Activated T-helper 17 cell treated with anti-CD3 and anti-CD28 coated beads, Interleukin-2, amount 50 U/mL, for 72 hours (primary cell): ENCODE measurements around the gene ATP11A. TPM values are rescaled to one million over a fixed set of nuclear protein-coding genes. Genes with fewer than 3 reads are reported as not detected.

Source experiments
- ATAC-seq: fragments of 150-1000 bp; cut with Tn5 transposase; replicated peaks from 2 replicates; pipeline ENCODE4 v1.10.0; 2021; ENCODE audit warnings: mild to moderate bottlenecking, moderate library complexity
- H3K27ac Mint-ChIP-seq: one replicate; pipeline ENCODE4 v1.8.0; 2022; ENCODE audit warnings: mixed read lengths
- H3K27me3 Mint-ChIP-seq: one replicate; pipeline ENCODE4 v1.8.0; 2022; ENCODE audit warnings: mixed read lengths
- H3K36me3 Mint-ChIP-seq: one replicate; pipeline ENCODE4 v1.8.0; 2022; ENCODE audit warnings: low read depth, mild to moderate bottlenecking, mixed read lengths
- H3K4me1 Mint-ChIP-seq: one replicate; pipeline ENCODE4 v1.8.0; 2022; ENCODE audit warnings: mixed read lengths
- H3K4me3 Mint-ChIP-seq: one replicate; pipeline ENCODE4 v1.8.0; 2022; ENCODE audit warnings: mild to moderate bottlenecking, mixed read lengths
- H3K9me3 Mint-ChIP-seq: one replicate; pipeline ENCODE4 v1.8.0; 2022; ENCODE audit warnings: mixed read lengths
- total RNA-seq, 2 donors: library from RNA; stranded (reverse); gene quantifications; one replicate each; pipeline ENCODE4 v1.2.3, GENCODE V29; 2022

Gene ATP11A
- total RNA-seq, 2 donors from 2014 or later: 39.7 to 48.6 TPM

- Mint-ChIP-seq H3K4me1 (peaks cover under 1% of the 10 kb centered on the region), H3K27ac (no peak overlapping the region), H3K27me3 (no peaks in the 10 kb centered on the region), H3K9me3 (no peaks in the 10 kb centered on the region), H3K36me3 (peaks cover 87% of the 10 kb centered on the region), H3K4me3 (no peak overlapping the region)
- no peak for ATAC-seq
Measured at GRCh38 chr13:112822851-112823250, 133.0 kb downstream of the ATP11A start.

GRCh38 chr13:112824429-112824828 is 134.6 kb downstream of the ATP11A start:
- no peak overlapping the region for H3K27ac Mint-ChIP-seq
- H3K9me3 Mint-ChIP-seq: no peaks in the 10 kb centered on the region
- no peaks in the 10 kb centered on the region for H3K27me3 Mint-ChIP-seq
- H3K36me3 Mint-ChIP-seq: peaks cover 90% of the 10 kb centered on the region
- H3K4me1 Mint-ChIP-seq: peaks cover 5% of the 10 kb centered on the region
- no peak overlapping the region for H3K4me3 Mint-ChIP-seq
- no peak for ATAC-seq

GRCh38 chr13:112825071-112825470 is 135.2 kb downstream of the ATP11A start:
- no peak overlapping the region for H3K4me3 Mint-ChIP-seq
- H3K36me3 Mint-ChIP-seq: peaks cover 84% of the 10 kb centered on the region
- no peaks in the 10 kb centered on the region for H3K27me3 Mint-ChIP-seq
- H3K9me3 Mint-ChIP-seq: no peaks in the 10 kb centered on the region
- ATAC-seq: no peak
- peaks cover 5% of the 10 kb centered on the region for H3K4me1 Mint-ChIP-seq
- H3K27ac Mint-ChIP-seq: no peak overlapping the region

- H3K27ac Mint-ChIP-seq: no peak overlapping the region
- no peak for ATAC-seq
- H3K4me3 Mint-ChIP-seq: no peak overlapping the region
- H3K9me3 Mint-ChIP-seq: no peaks in the 10 kb centered on the region
- peaks cover 5% of the 10 kb centered on the region for H3K4me1 Mint-ChIP-seq
- H3K27me3 Mint-ChIP-seq: no peaks in the 10 kb centered on the region
- peaks cover 83% of the 10 kb centered on the region for H3K36me3 Mint-ChIP-seq
Measured at GRCh38 chr13:112825875-112826274, 136.0 kb downstream of the ATP11A start.

- peaks cover 85% of the 10 kb centered on the region for H3K36me3 Mint-ChIP-seq
- peaks cover 5% of the 10 kb centered on the region for H3K4me1 Mint-ChIP-seq
- ATAC-seq: no peak
- H3K27me3 Mint-ChIP-seq: no peaks in the 10 kb centered on the region
- H3K9me3 Mint-ChIP-seq: no peaks in the 10 kb centered on the region
- H3K27ac Mint-ChIP-seq: no peak overlapping the region
- H3K4me3 Mint-ChIP-seq: no peak overlapping the region
Measured at GRCh38 chr13:112826565-112826964, 136.7 kb downstream of the ATP11A start.

GRCh38 chr13:112828082-112828699 is 138.4 kb downstream of the ATP11A start:
- H3K27me3 Mint-ChIP-seq: no peaks in the 10 kb centered on the region
- ATAC-seq: peak; percentile 97
- H3K4me3 Mint-ChIP-seq: no peak overlapping the region
- H3K4me1 Mint-ChIP-seq: peaks cover 5% of the 10 kb centered on the region
- H3K27ac Mint-ChIP-seq: no peak overlapping the region
- no peaks in the 10 kb centered on the region for H3K9me3 Mint-ChIP-seq
- H3K36me3 Mint-ChIP-seq: peaks cover 85% of the 10 kb centered on the region

- no peaks in the 10 kb centered on the region for H3K9me3 Mint-ChIP-seq
- no peak for ATAC-seq
- H3K4me1 Mint-ChIP-seq: peaks cover 5% of the 10 kb centered on the region
- H3K27me3 Mint-ChIP-seq: no peaks in the 10 kb centered on the region
- H3K36me3 Mint-ChIP-seq: peaks cover 83% of the 10 kb centered on the region
- no peak overlapping the region for H3K27ac Mint-ChIP-seq
- H3K4me3 Mint-ChIP-seq: no peak overlapping the region
Measured at GRCh38 chr13:112828756-112829155, 138.9 kb downstream of the ATP11A start.

- H3K36me3 Mint-ChIP-seq: peaks cover 80% of the 10 kb centered on the region
- H3K9me3 Mint-ChIP-seq: no peaks in the 10 kb centered on the region
- H3K4me3 Mint-ChIP-seq: no peak overlapping the region
- H3K27ac Mint-ChIP-seq: no peak overlapping the region
- H3K27me3 Mint-ChIP-seq: no peaks in the 10 kb centered on the region
- peaks cover 5% of the 10 kb centered on the region for H3K4me1 Mint-ChIP-seq
- ATAC-seq: no peak
Measured at GRCh38 chr13:112831196-112831595, 141.4 kb downstream of the ATP11A start.

- Mint-ChIP-seq H3K27ac (no peak overlapping the region), H3K27me3 (no peaks in the 10 kb centered on the region), H3K9me3 (no peaks in the 10 kb centered on the region), H3K4me1 (peaks cover 5% of the 10 kb centered on the region), H3K36me3 (peaks cover 78% of the 10 kb centered on the region), H3K4me3 (no peak overlapping the region)
- no peak for ATAC-seq
Measured at GRCh38 chr13:112831801-112832200, 142.0 kb downstream of the ATP11A start.

GRCh38 chr13:112832811-112833210 is 143.0 kb downstream of the ATP11A start:
- Mint-ChIP-seq H3K9me3 (no peaks in the 10 kb centered on the region), H3K4me1 (peaks cover 5% of the 10 kb centered on the region), H3K27ac (no peak overlapping the region), H3K27me3 (no peaks in the 10 kb centered on the region), H3K4me3 (no peak overlapping the region), H3K36me3 (peaks cover 81% of the 10 kb centered on the region)
- ATAC-seq: no peak

GRCh38 chr13:112833551-112834257 is 143.9 kb downstream of the ATP11A start:
- H3K4me3 Mint-ChIP-seq: no peak overlapping the region

GRCh38 chr13:112835344-112835743 is 145.5 kb downstream of the ATP11A start:
- no peak overlapping the region for H3K4me3 Mint-ChIP-seq
- H3K27ac Mint-ChIP-seq: no peak overlapping the region
- no peaks in the 10 kb centered on the region for H3K9me3 Mint-ChIP-seq
- H3K27me3 Mint-ChIP-seq: no peaks in the 10 kb centered on the region
- H3K4me1 Mint-ChIP-seq: no peaks in the 10 kb centered on the region
- no peak for ATAC-seq
- peaks cover 80% of the 10 kb centered on the region for H3K36me3 Mint-ChIP-seq

More at GRCh38 chr13:112833551-112834257, 143.9 kb downstream of the ATP11A start:
- ATAC-seq: no peak
- Mint-ChIP-seq H3K9me3 (no peaks in the 10 kb centered on the region), H3K4me1 (no peaks in the 10 kb centered on the region), H3K27ac (no peak overlapping the region), H3K36me3 (peaks cover 78% of the 10 kb centered on the region), H3K27me3 (no peaks in the 10 kb centered on the region)

GRCh38 chr13:112835796-112836195 is 146.0 kb downstream of the ATP11A start:
- no peak overlapping the region for H3K27ac Mint-ChIP-seq
- no peak overlapping the region for H3K4me3 Mint-ChIP-seq
- ATAC-seq: no peak
- no peaks in the 10 kb centered on the region for H3K27me3 Mint-ChIP-seq
- H3K36me3 Mint-ChIP-seq: peaks cover 77% of the 10 kb centered on the region
- no peaks in the 10 kb centered on the region for H3K4me1 Mint-ChIP-seq
- H3K9me3 Mint-ChIP-seq: no peaks in the 10 kb centered on the region

GRCh38 chr13:112836940-112837339 is 147.1 kb downstream of the ATP11A start:
- Mint-ChIP-seq H3K9me3 (no peaks in the 10 kb centered on the region), H3K27ac (no peak overlapping the region), H3K36me3 (peaks cover 67% of the 10 kb centered on the region), H3K4me3 (no peak overlapping the region), H3K27me3 (no peaks in the 10 kb centered on the region), H3K4me1 (no peaks in the 10 kb centered on the region)
- no peak for ATAC-seq

GRCh38 chr13:112837371-112838037 is 147.7 kb downstream of the ATP11A start:
- Mint-ChIP-seq H3K4me1 (no peaks in the 10 kb centered on the region), H3K4me3 (no peak overlapping the region), H3K36me3 (peaks cover 66% of the 10 kb centered on the region), H3K27me3 (no peaks in the 10 kb centered on the region), H3K9me3 (no peaks in the 10 kb centered on the region), H3K27ac (no peak overlapping the region)
- no peak for ATAC-seq
